ENCODE data around the gene MEI4.
"Not testable (repeated sequence)": the region's sequence is repeated elsewhere in the genome, so short reads cannot be mapped to it uniquely, and the experiment has no call there.

Gene MEI4

DNA sequence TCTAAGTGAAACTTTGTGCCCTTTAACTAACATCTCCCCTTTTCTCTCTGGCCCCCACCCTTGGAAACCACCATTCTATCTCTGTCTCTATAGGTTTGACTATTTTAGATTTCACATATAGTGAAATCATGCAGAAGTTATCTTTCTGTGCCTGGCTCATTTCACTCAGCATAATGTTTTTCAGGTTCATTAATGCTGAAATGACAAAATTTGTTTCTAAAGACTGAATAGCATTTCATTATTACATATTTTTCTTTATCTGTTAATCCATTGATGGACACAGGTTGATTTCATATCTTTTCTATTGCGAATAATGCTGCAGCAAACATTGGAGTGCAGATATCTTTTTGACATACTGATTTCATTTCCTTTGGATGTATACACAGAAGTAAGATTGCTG is 30.7 kb downstream of the MEI4 start:
- DNase-seq = no peak

DNA sequence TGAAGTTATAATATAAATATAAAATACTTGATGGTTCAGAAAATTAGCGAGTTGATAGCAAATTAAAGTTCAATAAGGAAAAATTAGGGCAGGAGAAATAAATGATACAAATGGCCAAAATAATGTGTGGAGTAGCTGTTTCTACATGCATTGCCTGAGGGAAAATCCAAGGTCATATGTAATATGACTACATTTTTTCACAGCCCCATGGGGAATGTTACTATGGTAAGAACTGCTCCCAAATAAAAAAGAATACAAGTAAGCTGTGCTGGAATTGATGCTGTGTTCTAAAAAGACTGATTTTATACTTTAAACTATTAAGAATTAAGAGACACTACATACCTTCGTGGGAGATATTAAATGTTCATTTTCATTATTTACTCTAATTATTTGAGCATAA is 34.1 kb downstream of the MEI4 start:
- no peak for DNase-seq

DNA sequence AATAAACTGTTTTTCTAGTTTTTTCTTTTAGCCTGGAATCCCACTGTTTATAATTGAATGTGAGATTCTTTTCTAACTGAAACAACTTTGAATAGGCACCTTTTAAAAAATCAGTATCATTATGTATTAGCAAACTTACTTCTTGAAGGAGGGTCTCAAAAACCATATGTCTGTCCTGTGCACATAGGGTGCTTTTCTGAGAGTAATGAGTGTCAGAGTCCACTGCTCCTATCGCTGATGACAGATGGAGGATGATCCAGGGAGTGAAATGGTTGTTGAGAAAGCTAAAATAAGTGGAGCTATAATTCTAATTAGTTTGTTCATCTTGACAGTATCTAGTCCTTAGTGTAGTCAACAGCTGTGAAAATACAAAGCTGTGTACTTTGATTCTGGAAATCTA is 35.8 kb downstream of the MEI4 start:
- DNase-seq = no peak

DNA sequence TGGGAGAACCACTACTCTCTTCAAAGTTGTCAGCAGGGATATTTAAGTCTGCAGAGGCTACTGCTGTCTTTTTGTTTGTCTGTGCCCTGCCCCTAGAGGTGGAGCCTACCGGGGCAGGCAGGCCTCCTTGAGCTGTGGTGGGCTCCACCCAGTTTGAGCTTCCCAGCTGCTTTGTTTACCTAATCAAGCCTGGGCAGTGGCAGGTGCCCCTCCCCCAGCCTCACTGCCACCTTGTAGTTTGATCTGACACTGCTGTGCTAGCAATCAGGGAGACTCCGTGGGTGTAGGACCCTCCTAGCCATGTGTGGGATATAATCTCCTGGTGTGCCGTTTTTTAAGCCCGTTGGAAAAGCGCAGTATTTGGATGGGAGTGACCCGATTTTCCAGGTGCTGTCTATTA is 47.3 kb downstream of the MEI4 start:
- DNase-seq = not testable (repeated sequence)

DNA sequence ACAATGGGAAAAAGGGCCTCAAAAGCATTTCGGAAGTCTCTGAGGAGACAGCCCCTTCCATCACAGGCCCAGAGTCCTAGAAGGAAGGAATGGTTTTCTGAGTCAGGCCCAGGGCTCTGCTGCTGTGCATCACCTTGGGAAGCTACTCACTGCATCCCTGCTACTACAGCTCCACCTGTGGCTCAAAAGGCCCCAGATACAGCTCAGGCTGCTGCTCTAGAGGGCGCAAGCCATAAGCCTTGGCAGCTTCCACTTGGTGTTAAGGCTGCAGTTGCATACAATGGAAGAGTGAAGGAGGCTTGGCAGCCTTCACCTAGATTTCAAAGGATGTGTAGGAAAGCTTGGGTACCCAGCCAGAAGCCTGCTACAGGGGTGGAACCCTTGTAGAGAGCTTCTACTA is 54.8 kb downstream of the MEI4 start:
- DNase-seq = no peak

DNA sequence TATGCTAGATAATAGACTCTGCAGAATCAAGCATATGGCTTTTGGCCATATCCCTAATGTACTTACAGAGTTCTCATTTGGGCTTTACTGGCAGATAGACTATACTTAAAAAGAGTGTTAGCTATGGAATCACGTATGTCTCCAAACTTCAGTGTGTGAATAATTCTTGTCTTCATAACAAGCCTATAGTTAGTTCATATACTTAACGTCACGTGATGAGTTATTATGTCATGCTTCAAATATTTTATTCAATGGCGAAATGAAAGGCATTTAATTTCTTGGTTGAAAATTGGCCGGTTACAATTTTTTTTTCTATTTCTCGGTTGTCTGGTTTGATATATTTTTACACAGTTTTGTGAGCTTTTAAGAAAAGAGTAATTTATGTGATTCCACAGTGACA is 62.7 kb downstream of the MEI4 start:
- no peak for DNase-seq

DNA sequence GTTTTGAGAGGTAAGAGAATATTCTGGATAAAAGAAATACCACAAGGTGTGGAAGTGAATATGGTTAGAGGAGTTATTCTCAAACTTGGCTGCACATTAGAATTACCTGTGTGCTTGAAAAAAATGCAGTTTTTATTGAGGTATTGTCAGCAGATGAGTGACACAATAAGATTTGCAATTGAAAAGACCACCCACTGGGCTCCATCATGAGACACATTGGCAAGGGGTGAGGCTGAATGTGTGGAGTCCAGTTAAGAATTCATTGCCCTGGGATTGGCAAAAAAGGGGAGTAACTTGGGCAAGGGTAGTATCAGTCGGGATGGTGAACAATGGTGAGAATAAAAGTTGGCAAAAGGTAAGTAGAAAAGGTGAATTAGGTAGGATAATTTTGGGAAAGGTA is 63.5 kb downstream of the MEI4 start:
- no peak for DNase-seq

DNA sequence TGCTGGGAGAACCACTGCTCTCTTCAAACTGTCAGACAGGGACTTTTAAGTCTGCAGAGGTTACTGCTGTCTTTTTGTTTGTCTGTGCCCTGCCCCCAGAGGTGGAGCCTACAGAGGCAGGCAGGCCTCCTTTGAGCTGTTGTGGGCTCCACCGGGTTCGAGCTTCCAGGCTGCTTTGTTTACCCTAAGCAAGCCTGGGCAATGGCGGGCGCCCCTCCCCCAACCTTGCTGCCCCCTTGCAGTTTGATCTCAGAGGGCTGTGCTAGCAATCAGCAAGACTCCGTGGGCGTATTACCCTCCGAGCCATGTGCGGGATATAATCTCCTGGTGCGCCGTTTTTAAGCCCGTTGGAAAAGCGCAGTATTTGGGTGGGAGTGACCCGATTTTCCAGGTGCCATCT is 83.2 kb downstream of the MEI4 start:
- not testable (repeated sequence) for DNase-seq

DNA sequence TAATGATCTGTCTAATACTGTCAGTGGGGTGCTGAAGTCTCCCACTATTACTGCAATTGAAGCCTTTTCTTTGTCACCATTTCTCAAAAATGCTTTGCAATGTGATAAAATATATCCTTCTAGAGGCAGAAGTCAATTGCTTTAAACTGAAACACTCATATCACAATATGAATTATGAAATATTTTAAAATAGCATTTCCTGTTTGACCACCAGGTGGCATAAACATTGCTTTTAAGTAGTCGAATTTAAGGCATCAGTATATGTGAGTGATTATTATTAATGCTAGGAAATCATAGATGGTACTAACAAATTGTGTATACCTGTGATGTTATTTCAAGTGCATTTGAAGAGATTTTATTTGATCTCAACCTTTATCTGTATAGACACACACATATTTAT is 87.5 kb downstream of the MEI4 start:
- DNase-seq = no peak

DNA sequence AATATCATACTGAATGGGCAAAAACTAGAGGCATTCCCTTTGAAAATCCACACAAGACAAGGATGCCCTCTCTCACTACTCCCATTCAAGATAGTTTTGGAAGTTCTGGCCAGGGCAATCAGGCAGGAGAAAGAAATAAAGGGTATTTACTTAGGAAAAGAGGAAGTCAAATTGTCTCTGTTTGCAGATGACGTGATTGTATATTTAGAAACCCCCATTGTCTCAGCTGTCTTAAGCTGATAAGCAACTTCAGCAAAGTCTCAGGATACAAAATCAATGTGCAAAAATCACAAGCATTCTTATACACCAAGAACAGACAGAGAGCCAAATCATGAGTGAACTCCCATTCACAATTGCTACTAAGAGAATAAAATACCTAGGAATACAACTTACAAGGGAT is 99.3 kb downstream of the MEI4 start:
- not testable (repeated sequence) for DNase-seq

DNA sequence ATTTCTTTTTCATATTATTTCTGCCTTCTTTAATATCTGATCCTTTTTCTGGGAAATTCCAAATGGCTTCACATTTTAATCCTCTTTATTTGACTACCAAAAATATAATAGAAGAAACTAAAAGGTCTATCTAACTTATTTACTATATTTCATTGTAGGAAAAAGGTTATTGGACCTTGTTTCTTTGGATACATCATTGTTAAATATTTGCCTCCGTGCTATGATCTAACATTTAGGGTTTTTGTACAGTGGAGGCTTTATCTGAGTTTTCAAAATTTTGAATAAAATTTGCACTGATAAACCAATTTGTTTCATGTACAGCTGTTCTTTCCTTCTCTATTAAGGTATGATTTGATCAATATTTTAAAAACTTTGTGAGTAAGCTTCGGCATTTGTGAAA is 109.5 kb downstream of the MEI4 start:
- DNase-seq = no peak

DNA sequence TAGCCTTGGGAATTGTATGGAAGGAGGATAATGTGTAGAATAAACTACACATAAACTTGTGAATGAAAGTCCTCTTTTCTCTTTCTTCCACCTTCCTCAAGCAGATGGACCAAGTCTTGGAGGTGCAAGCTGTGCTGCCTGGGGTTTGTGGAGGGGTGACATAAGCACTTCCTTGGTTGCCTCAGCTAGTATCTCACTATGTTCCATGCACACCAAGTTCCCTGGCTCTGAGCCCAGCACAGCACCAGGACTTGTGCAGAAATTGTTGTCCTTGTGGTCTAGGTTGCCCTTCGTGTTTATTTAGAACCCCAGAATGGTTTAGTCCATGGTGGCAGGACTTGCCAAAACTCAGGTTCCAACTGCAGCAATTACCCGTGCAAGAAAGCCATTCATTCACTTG is 110.3 kb downstream of the MEI4 start:
- no peak for DNase-seq

DNA sequence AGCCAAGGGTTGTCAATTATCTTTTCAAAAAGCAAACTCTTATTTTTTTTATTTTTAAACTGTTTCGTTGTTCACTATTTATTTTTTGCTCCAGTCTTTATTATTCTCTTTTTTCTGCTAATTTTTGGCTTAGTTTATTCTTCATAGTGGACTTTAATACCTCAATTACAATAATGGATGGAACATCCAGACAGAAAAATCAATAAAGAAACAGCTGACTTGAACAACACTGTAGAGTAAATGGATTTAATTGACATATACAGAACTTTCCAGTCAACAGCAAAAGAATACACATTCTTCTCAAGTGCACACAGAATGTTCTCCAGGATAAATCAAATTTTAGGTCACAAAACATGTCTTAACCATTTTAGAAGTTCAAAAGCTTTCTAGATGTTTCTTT is 111.5 kb downstream of the MEI4 start:
- no peak for DNase-seq

DNA sequence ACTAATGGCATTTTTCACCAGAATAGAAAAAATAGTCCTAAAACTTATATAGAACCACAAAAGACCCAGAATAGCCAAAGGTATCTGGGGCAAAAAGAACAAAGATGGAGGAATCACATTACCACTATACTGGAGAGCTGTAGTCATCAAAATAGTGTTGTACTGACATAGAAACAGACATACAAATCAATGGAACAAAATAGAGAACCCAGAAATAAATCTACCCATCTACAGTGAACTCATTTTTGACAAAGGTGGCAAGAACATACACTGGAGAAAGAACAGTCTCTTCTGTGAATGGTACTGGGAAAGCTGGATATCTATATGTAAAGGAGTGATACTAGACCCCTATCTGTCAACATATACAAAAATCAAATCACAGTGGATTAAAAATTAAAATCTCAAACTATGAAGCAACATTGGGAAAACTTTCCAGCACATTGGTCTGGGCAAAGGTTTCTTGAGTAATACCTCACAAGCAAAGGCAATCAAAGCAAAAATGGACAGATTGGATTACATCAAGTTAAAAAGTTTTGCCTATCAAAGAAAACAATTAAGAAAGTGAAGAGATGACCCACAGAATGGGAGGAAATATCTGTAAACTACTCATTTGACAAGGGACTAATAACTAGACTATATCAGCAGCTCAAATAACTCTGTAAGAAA is 120.5 kb downstream of the MEI4 start:
- no peak for DNase-seq

DNA sequence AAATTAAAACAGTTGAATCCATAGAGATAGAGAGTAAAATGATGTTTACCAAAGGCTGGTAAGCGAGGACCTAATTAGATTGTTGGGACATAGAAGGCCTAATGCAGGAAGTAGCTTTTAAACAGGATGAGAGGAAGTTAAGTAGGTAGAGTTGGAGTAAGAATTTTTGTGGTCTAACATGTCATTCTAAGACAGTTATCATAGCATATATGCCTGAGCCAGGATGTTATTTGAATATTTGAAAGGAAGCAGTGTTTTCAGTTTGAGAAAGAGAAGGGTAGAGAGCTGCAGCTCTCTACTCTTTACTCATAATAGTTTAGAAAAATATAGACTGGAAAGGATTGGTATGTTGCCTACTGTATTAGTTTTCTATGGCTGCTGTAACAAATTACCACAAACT is 121.6 kb downstream of the MEI4 start:
- no peak for DNase-seq

DNA sequence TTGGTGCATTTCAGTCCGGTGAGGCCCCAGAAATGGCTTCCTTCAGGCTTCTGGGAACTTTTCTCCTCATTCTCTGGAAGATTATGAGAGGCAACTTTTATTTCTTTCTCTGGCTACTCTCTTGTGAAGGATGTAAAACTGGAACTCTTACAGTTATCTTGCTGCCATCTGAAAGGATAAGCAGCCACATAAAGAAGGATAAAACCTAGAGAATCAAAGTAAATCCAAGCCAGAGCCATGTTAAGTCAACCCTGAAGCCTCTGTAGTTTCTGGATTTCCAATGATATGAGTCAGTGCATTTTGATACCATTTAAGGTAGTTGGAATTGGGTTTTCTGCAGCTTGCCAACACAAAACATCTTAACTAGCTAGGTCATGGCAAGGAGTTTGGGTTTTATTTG is 123.6 kb downstream of the MEI4 start:
- DNase-seq = no peak

DNA sequence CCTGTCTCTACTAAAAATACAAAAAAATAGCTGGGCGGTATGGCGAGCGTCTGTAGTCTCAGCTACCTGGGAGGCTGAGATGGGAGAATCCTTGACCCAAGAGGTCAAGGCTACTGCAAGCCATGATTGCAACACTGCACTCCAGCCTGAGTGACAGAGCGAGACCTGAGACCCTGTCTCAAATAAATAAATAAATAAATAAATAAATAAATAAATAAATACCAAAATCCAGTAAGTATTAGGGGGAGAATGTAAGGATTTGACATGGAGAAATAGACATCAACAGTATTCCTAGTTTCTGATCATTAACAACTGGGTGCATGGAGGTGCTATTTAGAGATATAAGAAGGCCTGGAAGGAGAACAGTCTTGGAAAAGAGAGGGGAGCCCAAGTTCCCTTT is 125.7 kb downstream of the MEI4 start:
- DNase-seq = no peak

DNA sequence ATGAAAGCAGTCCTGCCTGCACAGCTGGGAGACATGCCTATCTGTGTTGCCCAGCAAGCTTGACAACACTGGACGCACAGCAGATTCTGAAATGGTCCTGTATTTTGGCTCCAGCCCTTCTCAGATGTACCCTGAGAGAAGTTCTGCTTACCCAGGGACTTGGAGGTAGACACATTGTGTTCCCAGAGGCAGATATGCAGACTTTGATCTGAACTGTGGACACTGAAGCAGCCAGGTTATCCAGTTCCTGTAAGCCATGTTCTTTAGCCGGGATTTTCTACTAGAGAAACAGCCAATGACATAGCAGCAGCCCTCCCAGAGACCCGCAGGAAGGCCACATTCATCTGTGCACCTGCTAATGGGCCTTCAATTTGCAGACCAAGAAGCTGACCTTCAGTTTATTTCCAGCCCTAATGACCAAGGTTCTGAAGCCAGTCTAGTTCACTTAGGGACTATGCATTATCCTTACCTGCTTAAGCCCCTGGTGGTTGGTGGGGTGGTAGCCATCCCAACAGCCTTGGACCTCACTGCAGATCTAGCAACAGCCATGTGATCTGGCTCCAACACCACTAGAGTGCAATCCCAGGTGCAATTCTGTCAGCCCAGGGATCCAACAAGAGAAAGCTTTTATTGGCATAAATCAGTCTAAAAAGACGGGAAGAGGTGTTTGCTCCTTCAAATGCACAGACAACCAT is 134.2 kb downstream of the MEI4 start:
- no peak for DNase-seq

DNA sequence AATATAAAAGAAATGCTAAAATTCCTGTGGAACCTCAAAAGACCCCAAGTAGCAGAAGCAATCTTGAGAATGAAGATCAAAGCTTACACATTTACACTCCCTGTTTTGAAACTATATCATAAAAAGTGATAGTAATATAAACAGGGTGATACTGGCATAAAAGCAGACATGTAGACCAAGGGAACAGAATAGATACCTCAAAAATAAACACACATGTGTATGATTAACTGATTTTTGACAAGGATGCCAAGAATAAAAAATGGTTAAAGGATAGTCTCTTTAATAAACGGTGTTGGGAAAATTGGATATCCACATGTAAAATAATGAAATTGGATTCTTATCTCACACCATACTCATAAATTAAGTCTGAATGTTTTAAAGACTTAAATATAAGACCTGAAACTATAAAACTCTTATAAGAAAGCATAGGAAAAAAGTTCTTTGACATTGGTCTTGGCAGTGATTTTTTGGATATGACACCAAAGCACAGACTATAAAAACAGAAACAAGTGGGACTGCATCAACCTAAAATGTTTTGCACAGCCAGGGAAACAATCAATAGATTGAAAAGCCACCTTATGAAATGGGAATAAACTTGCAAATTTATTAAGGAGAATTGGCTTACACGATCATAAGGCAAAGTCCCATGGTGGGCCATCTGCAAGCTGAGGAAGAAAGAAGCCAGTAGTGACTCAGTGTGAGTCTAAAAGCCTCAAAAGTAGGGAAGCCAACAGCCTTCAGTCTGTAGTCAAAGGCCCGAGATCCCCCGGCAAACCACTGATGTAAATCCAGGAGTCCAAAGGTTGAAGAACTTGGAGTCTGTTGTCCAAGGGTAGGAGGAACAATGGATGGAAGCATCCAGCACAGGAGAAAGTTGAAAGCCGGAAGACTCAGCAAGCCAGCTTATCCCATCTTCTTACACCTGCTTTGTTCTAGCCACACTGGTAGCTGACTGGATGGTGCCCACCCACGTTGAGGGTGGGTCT is 144.3 kb downstream of the MEI4 start:
- DNase-seq = no peak

DNA sequence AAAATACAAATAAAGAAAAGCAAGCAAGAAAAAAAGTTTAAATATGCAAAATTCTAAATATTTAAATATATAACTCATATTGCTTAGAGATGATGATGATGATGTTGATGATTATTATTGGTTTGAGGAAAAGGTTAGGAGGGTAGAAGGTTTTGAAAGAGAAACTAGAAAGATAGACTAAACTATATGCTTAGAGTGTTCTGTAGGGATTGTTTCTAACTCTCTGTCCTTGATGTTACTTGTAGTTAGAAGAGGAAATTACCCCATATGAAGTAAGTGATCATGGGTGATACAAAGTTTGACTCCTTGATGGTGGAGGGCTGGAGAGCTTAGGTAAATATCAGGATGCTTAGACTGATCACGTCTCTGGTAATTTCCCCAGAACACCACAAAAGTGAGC is 159.5 kb downstream of the MEI4 start:
- DNase-seq = no peak

DNA sequence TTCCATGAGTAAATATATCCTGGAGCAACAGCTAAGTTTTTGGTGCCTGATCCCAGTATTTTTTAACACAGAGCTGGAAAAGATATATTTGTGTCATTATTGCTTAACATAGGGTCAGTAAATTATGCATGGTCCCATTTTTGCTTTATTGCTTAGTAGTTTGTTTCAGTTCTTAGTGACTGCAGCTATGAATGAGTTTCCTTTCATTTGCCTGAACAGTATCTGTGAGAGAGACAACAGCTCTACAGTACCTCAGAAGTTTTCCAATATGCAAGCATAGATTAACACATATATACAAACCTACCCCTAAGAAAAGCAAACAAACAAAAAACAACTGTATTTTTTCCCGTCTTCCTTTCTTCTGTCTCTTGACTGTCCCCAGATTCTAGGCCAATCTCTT is 160.3 kb downstream of the MEI4 start:
- DNase-seq = no peak

DNA sequence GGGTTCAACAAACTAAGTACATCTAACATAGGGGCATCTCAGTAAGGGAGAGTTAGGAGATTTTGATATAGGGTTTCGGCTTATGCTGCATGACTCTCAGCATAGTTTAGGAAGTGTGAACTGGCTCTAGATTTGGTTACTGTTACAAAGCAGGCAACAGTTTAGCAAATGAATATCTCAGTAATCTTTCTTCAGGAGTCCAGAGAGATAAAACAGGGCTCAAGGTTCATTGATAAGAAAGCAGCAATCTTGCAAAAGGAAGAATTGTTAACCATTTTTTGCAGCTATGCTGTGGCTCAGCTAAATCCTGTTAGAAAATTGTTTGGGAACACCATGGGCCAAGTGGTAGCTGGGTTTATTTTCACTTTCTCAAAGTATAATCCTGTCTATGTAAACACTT is 161.3 kb downstream of the MEI4 start:
- no peak for DNase-seq

DNA sequence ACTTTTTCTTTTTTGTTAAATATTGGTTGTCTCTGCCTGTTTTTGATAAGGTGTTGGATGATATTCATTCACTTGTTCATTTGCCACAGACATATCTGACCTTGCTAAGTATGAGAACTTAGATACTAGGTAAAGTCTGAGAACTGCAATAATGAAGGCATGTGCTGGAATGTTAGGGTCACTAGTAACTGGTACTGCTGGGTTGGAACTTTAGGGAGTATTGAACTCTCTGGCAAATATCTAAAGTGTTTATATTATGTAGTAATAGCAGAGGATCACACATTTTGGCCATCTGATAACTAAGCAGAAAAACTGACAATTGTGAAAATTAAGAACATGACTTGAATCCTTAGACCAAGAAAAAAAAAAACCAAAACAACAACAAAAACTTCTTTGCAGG is 162.7 kb downstream of the MEI4 start:
- no peak for DNase-seq

DNA sequence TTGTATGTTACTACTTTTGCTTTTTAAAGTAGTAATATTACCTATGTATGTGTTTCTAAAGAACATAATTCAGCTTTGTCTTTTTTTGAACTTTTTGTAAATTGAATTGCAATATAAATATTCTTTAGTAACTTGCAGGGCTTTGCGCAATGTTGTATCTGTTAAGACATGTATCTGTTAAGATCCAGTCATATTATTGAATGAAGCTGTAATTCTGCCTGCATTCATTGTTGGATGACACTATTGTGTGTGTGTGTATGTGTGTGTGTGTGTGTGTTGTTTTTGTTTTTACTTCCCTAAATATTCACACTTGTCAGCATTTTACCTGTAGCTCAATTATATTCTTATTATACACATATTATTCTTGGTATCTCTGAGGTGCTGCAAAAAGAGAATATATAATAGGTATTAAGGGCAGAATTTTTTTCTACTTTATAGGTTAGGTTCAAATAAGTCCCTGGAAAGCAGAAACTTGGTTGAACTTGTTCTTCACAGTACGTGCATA is 164.0 kb downstream of the MEI4 start:
- DNase-seq = no peak

All from NCI-H187 (cell line).